HEK293 (cell line): Measurements from ENCODE around the gene YIPF6.

Experiments
- CTCF ChIA-PET: fragments of 350-600 bp; formaldehyde crosslinking; extraction: SDS; loops from one replicate; lab custom pipeline; 2021; ENCODE audit warnings: antibody characterized with exemption; lab: Yijun Ruan, JAX
- POLR2A ChIA-PET: fragments of 300-600 bp; formaldehyde crosslinking; extraction: SDS; loops from one replicate; lab custom pipeline; 2020; ENCODE audit warnings: antibody characterized with exemption, inconsistent platforms; lab: Yijun Ruan, JAX
- H3K27ac ChIP-seq: fragments of 200-500 bp; sonication (Bioruptor generic); 2 replicates; pipeline ENCODE4 v1.5.1; 2014; ENCODE audit warnings: low read depth, low read length, control low read depth, inconsistent platforms; ENCODE audit errors: extremely low read depth
- H3K36me3 ChIP-seq, 2 experiments: fragments of 200-500 bp in 1 of 2; sonication (Bioruptor generic) in 1 of 2; 1 replicate in 1 of 2; 2 replicates in 1 of 2; pipeline ENCODE4 v1.5.1; 2014 to 2017; ENCODE audit warnings: inconsistent platforms in 2 of 2, low read length in 2 of 2; ENCODE audit not compliant: control insufficient read depth in 2 of 2, insufficient read depth in 1 of 2
- H3K4me1 ChIP-seq: fragments of 200-500 bp; sonication (Bioruptor generic); 2 replicates; pipeline ENCODE4 v1.5.1; 2014; ENCODE audit warnings: mild to moderate bottlenecking, low read length, inconsistent platforms; ENCODE audit not compliant: control insufficient read depth, insufficient read depth
- H3K4me3 ChIP-seq: 2 replicates; pipeline ENCODE4 v1.5.1; 2011; ENCODE audit warnings: low read depth, mild to moderate bottlenecking, control low read depth, low read length, moderate library complexity
- H3K9me3 ChIP-seq: fragments of 200-500 bp; sonication (Bioruptor generic); 2 replicates; pipeline ENCODE4 v1.5.1; 2014; ENCODE audit warnings: low read depth, low read length, inconsistent platforms; ENCODE audit not compliant: control insufficient read depth, insufficient read depth
- BCL11A ChIP-seq: fragments of 450-650 bp; formaldehyde crosslinking; IDR thresholded peaks from 2 replicates; pipeline ENCODE4 v1.5.1; 2016; ENCODE audit warnings: low read depth, missing biosample characterization, missing genetic modification characterization
- GLIS1 ChIP-seq: fragments of 450-650 bp; formaldehyde crosslinking; IDR thresholded peaks from 2 replicates; pipeline ENCODE4 v1.5.1; 2016; ENCODE audit warnings: missing biosample characterization, missing genetic modification characterization
- IKZF3 ChIP-seq: fragments of 450-650 bp; IDR thresholded peaks from 2 replicates; pipeline ENCODE4 v1.5.0; 2018; ENCODE audit warnings: missing biosample characterization, mild to moderate bottlenecking, missing genetic modification characterization, moderate library complexity
- SCRT1 ChIP-seq: fragments of 450-650 bp; formaldehyde crosslinking; IDR thresholded peaks from 2 replicates; pipeline ENCODE4 v1.5.1; 2016; ENCODE audit warnings: missing biosample characterization, missing genetic modification characterization, borderline replicate concordance
- ZFP69B ChIP-seq: fragments of 450-650 bp; formaldehyde crosslinking; IDR thresholded peaks from 2 replicates; pipeline ENCODE4 v1.5.1; 2016; ENCODE audit warnings: missing biosample characterization, missing genetic modification characterization
- ZNF184 ChIP-seq: fragments of 450-650 bp; IDR thresholded peaks from 2 replicates; pipeline ENCODE4 v1.5.1; 2018; ENCODE audit warnings: missing biosample characterization, mild to moderate bottlenecking, missing genetic modification characterization
- ZNF354C ChIP-seq: fragments of 450-650 bp; formaldehyde crosslinking; IDR thresholded peaks from 2 replicates; pipeline ENCODE4 v1.5.1; 2016; ENCODE audit warnings: missing biosample characterization, missing genetic modification characterization, low read depth, borderline replicate concordance
- ZNF510 ChIP-seq: fragments of 450-650 bp; formaldehyde crosslinking; IDR thresholded peaks from 2 replicates; pipeline ENCODE4 v1.5.1; 2018; ENCODE audit warnings: mild to moderate bottlenecking, missing genetic modification characterization, missing biosample characterization; ENCODE audit not compliant: insufficient replicate concordance
- ZNF558 ChIP-seq: fragments of 450-650 bp; formaldehyde crosslinking; IDR thresholded peaks from 2 replicates; pipeline ENCODE4 v1.5.1; 2016; ENCODE audit warnings: missing biosample characterization, missing genetic modification characterization
- ZNF600 ChIP-seq: fragments of 450-650 bp; formaldehyde crosslinking; IDR thresholded peaks from 2 replicates; pipeline ENCODE4 v1.5.1; 2016; ENCODE audit warnings: missing biosample characterization, missing genetic modification characterization
- ZNF677 ChIP-seq: fragments of 450-650 bp; IDR thresholded peaks from 2 replicates; pipeline ENCODE4 v1.5.0; 2018; ENCODE audit warnings: missing biosample characterization, mild to moderate bottlenecking, missing genetic modification characterization, moderate library complexity
- ZNF701 ChIP-seq: fragments of 450-650 bp; formaldehyde crosslinking; IDR thresholded peaks from 2 replicates; pipeline ENCODE4 v1.5.1; 2016; ENCODE audit warnings: missing biosample characterization, missing genetic modification characterization
- ZNF707 ChIP-seq: fragments of 450-650 bp; formaldehyde crosslinking; IDR thresholded peaks from 2 replicates; pipeline ENCODE4 v1.5.1; 2016; ENCODE audit warnings: missing biosample characterization, missing genetic modification characterization
- ZNF776 ChIP-seq: fragments of 450-650 bp; formaldehyde crosslinking; IDR thresholded peaks from 2 replicates; pipeline ENCODE4 v1.5.0; 2017; ENCODE audit warnings: missing biosample characterization, missing genetic modification characterization, borderline replicate concordance
- ZNF791 ChIP-seq: fragments of 450-650 bp; formaldehyde crosslinking; IDR thresholded peaks from 2 replicates; pipeline ENCODE4 v1.5.1; 2016; ENCODE audit warnings: missing biosample characterization, missing genetic modification characterization
- ZNF837 ChIP-seq: fragments of 450-650 bp; formaldehyde crosslinking; IDR thresholded peaks from 2 replicates; pipeline ENCODE4 v1.5.1; 2016; ENCODE audit warnings: missing biosample characterization, missing genetic modification characterization
- TF ChIP-seq, protein P1 (sequence below): fragments of 450-650 bp; formaldehyde crosslinking; IDR thresholded peaks from 2 replicates; pipeline ENCODE4 v1.5.1; 2016; ENCODE audit warnings: missing biosample characterization, missing genetic modification characterization
- TF ChIP-seq, protein P2 (sequence below): sonication (generic); formaldehyde crosslinking; IDR thresholded peaks from 2 replicates; pipeline ENCODE4 v1.8.1; 2022; ENCODE audit warnings: mild to moderate bottlenecking, moderate library complexity, missing genetic modification reagents
- TF ChIP-seq, protein P3 (sequence below): fragments of 450-650 bp; formaldehyde crosslinking; IDR thresholded peaks from 2 replicates; pipeline ENCODE4 v1.5.1; 2016; ENCODE audit warnings: missing biosample characterization, missing genetic modification characterization
- TF ChIP-seq, protein P4 (sequence below): fragments of 450-650 bp; formaldehyde crosslinking; IDR thresholded peaks from 2 replicates; pipeline ENCODE4 v1.5.1; 2016; ENCODE audit warnings: missing biosample characterization, missing genetic modification characterization

Gene YIPF6

DNA sequence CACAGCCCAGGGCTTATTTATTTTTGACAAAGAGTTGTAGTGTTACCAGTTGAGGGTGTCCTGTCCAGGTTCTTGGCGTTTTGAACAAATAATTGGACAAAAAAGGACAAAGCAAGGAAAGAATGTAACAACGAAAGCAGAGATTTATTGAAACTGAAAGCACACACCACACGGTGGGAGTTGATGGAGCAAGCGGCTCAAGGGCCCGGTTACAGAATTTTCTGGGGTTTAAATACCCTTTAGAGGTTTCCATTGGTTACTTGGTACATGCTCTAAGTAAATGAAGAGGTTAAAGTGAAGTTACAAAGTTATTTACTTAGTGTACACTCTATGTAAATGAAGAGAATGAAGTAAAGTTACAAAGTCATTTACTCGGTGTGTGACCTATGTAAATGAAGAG lies 37.8 kb upstream of the YIPF6 start:
- no peak overlapping the region for H3K27ac ChIP-seq
- H3K9me3 ChIP-seq = no peaks in the 10 kb centered on the region; the same call in 1 of the 2 replicates
- TF ChIP-seq, protein P1, sequence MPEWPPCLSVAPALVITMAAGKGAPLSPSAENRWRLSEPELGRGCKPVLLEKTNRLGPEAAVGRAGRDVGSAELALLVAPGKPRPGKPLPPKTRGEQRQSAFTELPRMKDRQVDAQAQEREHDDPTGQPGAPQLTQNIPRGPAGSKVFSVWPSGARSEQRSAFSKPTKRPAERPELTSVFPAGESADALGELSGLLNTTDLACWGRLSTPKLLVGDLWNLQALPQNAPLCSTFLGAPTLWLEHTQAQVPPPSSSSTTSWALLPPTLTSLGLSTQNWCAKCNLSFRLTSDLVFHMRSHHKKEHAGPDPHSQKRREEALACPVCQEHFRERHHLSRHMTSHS (tag by site-specific recombination) = no peak
- TF ChIP-seq SCRT1 (tag by site-specific recombination) (no peak), ZNF510 (tag by site-specific recombination) (no peak), BCL11A (no peak), ZNF354C (no peak), ZNF677 (no peak), ZNF701 (tag by site-specific recombination) (no peak), ZNF837 (no peak)
- TF ChIP-seq, protein P2, sequence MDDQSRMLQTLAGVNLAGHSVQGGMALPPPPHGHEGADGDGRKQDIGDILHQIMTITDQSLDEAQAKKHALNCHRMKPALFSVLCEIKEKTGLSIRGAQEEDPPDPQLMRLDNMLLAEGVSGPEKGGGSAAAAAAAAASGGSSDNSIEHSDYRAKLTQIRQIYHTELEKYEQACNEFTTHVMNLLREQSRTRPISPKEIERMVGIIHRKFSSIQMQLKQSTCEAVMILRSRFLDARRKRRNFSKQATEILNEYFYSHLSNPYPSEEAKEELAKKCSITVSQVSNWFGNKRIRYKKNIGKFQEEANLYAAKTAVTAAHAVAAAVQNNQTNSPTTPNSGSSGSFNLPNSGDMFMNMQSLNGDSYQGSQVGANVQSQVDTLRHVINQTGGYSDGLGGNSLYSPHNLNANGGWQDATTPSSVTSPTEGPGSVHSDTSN (CRISPR knock-in tag) = no peak
- TF ChIP-seq, all 188 proteins: peak for 0
- H3K4me3 ChIP-seq = no peak overlapping the region
- H3K36me3 ChIP-seq = no peaks in the 10 kb centered on the region
- H3K4me1 ChIP-seq = no peaks in the 10 kb centered on the region
- CTCF ChIA-PET = interaction anchor here (1.1 to 1.2 kb wide), 2 partner anchors 22 to 262 kb away, joined by 3 read pairs; no protein-coding TSS in a partner anchor
- POLR2A ChIA-PET = no interaction called here

GRCh38 chrX:68461576-68461975 lies 37.3 kb upstream of the YIPF6 start:
- no peaks in the 10 kb centered on the region for H3K36me3 ChIP-seq
- no peaks in the 10 kb centered on the region for H3K4me1 ChIP-seq
- H3K27ac ChIP-seq = no peak overlapping the region
- POLR2A ChIA-PET = no interaction called here
- H3K9me3 ChIP-seq = no peaks in the 10 kb centered on the region; the same call in 1 of the 2 replicates
- TF ChIP-seq ZNF707 (tag by site-specific recombination) (no peak), ZNF791 (no peak), ZNF600 (tag by site-specific recombination) (no peak), GLIS1 (tag by site-specific recombination) (no peak), ZNF184 (no peak), ZFP69B (tag by site-specific recombination) (no peak), ZNF701 (tag by site-specific recombination) (no peak), IKZF3 (tag by site-specific recombination) (no peak)
- TF ChIP-seq, protein P3, sequence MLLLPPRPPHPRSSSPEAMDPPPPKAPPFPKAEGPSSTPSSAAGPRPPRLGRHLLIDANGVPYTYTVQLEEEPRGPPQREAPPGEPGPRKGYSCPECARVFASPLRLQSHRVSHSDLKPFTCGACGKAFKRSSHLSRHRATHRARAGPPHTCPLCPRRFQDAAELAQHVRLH = no peak
- CTCF ChIA-PET = interaction anchor here (1.1 kb wide), 1 partner anchor 263 kb away, joined by 3 read pairs; no protein-coding TSS in a partner anchor
- H3K4me3 ChIP-seq = no peak overlapping the region

GRCh38 chrX:68462197-68462596 lies 36.7 kb upstream of the YIPF6 start:
- POLR2A ChIA-PET = interaction anchor here (1.0 kb wide), 1 partner anchor 29 kb away, joined by 3 read pairs; the partner anchor contains the start of gene OPHN1
- CTCF ChIA-PET = interaction anchor here (0.6 to 2.1 kb wide), 5 partner anchors 23 to 941 kb away, joined by 3 to 16 read pairs (median 4); no protein-coding TSS in a partner anchor
- no peak overlapping the region for H3K4me3 ChIP-seq
- no peak for TF ChIP-seq ZNF558
- TF ChIP-seq, protein P4, sequence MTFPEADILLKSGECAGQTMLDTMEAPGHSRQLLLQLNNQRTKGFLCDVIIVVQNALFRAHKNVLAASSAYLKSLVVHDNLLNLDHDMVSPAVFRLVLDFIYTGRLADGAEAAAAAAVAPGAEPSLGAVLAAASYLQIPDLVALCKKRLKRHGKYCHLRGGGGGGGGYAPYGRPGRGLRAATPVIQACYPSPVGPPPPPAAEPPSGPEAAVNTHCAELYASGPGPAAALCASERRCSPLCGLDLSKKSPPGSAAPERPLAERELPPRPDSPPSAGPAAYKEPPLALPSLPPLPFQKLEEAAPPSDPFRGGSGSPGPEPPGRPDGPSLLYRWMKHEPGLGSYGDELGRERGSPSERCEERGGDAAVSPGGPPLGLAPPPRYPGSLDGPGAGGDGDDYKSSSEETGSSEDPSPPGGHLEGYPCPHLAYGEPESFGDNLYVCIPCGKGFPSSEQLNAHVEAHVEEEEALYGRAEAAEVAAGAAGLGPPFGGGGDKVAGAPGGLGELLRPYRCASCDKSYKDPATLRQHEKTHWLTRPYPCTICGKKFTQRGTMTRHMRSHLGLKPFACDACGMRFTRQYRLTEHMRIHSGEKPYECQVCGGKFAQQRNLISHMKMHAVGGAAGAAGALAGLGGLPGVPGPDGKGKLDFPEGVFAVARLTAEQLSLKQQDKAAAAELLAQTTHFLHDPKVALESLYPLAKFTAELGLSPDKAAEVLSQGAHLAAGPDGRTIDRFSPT (tag by site-specific recombination) = 0 out of 2 replicates have a peak, but pooled peaks have one; percentile 48
- no peak for TF ChIP-seq ZNF776 (tag by site-specific recombination)
- no peaks in the 10 kb centered on the region for H3K4me1 ChIP-seq
- H3K27ac ChIP-seq = no peak overlapping the region
- H3K36me3 ChIP-seq = no peaks in the 10 kb centered on the region
- H3K9me3 ChIP-seq = no peaks in the 10 kb centered on the region
